Skeletal muscle satellite cell (primary cell): ENCODE data around the gene RAMP1.
A peak's percentile ranks its signal among the peaks of the same experiment; 100 is the strongest.

Experiments
- H3K27me3 ChIP-seq: 2 replicates; pipeline ENCODE4 v1.7.0; 2013; ENCODE audit warnings: low read length; ENCODE audit not compliant: control insufficient read depth, insufficient read depth
- H3K36me3 ChIP-seq: 2 replicates; pipeline ENCODE4 v1.7.0; 2013; ENCODE audit warnings: mild to moderate bottlenecking, control low read depth, low read length; ENCODE audit not compliant: insufficient read depth
- H3K4me1 ChIP-seq: 2 replicates; pipeline ENCODE4 v1.7.0; 2013; ENCODE audit warnings: low read length; ENCODE audit not compliant: control insufficient read depth, insufficient read depth
- H3K4me2 ChIP-seq: 2 replicates; pipeline ENCODE4 v1.7.0; 2013; ENCODE audit warnings: mild to moderate bottlenecking, low read length
- H3K4me3 ChIP-seq: 2 replicates; pipeline ENCODE4 v1.7.0; 2013; ENCODE audit warnings: low read length
- H3K9ac ChIP-seq: 2 replicates; pipeline ENCODE4 v1.7.0; 2013; ENCODE audit warnings: mild to moderate bottlenecking, low read depth, low read length, moderate library complexity
- H3K9me3 ChIP-seq: replicated peaks from 2 replicates; pipeline ENCODE4 v1.7.0; 2013; ENCODE audit warnings: mild to moderate bottlenecking, control low read depth, low read length

RAMP1 gene

DNA sequence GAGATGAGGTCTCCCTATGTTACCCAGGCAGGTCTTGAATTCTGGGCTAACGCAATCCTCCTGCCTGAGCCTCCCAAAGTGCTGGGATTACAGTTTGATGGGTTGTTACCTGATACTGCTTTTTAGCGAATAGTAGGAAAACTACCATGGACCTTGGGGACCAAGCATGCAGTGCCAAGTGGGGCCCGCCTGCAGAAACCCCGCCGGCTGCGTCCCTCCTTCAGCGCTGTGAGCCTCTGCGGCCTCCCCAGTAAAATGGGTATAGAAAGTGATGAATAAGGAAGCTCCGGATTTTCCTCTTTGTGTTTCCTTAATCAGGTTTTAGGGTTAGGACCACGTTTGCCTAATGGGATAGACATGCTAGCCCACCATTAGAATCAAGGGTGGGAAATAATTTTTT is 30.4 kb downstream of the RAMP1 start:
- Histone ChIP-seq H3K4me1 (peaks cover 33% of the 10 kb centered on the region), H3K9me3 (no peaks in the 10 kb centered on the region), H3K36me3 (no peaks in the 10 kb centered on the region), H3K9ac (no peak overlapping the region), H3K4me3 (no peak overlapping the region), H3K27me3 (no peaks in the 10 kb centered on the region), H3K4me2 (no peak overlapping the region)

DNA sequence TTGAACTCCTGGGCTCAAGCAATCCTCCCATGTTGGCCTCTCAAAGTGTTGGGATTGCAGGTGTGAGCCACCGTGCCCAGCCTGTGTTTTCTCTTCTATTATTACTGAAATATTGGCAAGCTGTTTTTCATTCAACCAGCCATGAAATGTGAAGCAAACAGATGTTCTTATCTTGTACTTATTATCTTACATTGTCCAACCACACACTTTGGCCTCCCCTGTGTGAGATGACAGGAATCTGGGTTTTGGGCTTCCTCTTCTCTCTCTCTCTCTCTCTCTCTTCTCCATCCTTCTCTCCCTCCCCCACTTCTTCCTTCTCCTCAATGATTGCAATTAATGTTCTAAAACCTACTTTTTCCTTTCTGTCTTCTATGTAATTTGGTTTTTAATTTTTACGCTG is 33.1 kb downstream of the RAMP1 start:
- no peak overlapping the region for H3K4me3 ChIP-seq
- no peaks in the 10 kb centered on the region for H3K27me3 ChIP-seq
- no peak overlapping the region for H3K4me2 ChIP-seq
- H3K4me1 ChIP-seq: peaks cover 38% of the 10 kb centered on the region
- H3K36me3 ChIP-seq: no peaks in the 10 kb centered on the region
- no peaks in the 10 kb centered on the region for H3K9me3 ChIP-seq
- H3K9ac ChIP-seq: no peak overlapping the region

DNA sequence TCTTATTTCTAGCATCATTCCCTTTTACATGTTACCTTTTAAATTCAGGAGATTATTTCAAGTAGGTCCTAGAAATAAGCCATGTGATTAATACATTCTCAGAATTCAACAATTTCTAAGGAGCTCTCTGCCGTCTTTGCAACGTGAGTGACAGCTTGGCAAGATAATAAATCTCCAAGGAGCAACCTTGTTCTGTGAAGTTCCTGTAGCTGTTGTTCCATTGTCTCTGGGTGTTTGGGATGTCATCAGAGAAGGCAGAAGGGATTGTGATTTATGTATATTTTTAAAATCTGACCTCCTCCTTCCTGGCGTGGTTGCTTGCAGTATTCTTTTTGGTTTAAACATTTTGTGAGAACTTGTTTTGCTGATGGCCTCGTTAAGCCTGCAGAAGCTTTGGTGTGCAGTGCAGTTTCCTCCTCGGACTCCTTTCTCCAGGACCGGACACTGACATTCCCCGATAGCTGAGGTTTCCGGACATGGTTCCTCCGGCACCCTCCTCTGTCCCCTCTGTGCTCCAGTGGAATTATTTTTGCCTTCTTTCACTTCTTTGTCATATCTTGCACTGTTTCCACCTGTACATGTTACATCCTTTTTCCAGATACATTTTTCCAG is 33.7 kb downstream of the RAMP1 start:
- Histone ChIP-seq H3K4me2 (no peak overlapping the region), H3K9me3 (no peaks in the 10 kb centered on the region), H3K4me3 (no peak overlapping the region), H3K9ac (no peak overlapping the region), H3K4me1 (peaks cover 33% of the 10 kb centered on the region), H3K36me3 (no peaks in the 10 kb centered on the region), H3K27me3 (no peaks in the 10 kb centered on the region)

DNA sequence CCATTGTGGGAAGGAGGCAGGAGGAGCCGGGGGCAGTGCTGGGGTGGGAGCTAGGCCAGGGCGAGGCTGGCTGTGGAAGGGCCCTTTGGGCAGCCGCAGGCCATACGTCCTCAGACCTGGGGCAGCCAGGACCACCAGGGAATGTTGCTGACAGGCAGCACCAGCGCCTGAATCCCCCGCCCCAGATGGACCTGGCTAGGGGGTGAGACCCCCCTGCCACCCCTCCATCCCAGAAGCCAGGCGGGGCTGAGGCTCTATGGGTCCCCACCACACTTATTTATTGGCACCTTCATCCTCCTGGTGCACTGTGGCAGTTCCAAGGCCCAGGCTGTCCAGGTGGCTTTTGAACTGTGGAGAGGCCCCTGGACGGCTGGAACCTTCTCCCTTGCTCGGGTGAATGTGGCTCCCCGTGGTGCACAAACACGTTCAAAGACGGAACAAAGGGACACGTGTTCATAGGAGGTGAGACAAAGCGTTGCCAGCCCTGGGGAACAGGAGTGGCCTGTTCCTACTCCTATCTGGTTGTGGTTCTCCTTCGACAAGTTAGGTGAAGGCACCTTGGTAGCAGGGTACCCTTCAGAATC is 35.1 kb downstream of the RAMP1 start:
- Histone ChIP-seq H3K9me3 (no peaks in the 10 kb centered on the region), H3K4me1 (peaks cover 31% of the 10 kb centered on the region), H3K4me3 (no peak overlapping the region), H3K27me3 (no peaks in the 10 kb centered on the region), H3K4me2 (no peak overlapping the region), H3K36me3 (no peaks in the 10 kb centered on the region), H3K9ac (no peak overlapping the region)

DNA sequence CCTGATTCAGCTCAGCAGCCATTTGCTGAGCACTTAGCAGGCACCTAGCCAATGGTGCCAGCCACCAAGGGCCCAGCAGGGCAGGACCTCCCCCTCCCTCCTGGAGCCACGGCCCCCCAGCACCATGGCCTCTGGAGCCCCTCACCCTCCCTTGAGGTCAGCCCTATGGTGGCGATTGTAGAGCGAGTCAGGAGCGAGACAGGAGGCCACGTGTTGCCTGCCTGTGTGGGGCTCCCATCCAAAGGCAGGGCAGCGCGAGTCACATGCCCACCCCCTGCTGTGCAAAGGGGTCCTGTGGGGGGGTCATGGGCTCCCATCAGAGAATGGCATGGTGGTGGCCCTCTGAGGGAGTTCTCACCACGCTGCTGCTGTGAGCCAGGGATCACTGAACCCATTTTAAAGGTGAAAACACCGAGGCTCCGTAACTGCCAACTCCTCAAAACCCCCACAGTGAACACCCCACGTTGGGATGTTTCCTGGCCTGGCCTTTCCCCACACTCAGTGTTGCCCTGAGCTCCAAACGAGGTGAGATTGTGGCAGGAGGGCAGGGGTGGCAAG is 35.6 kb downstream of the RAMP1 start:
- Histone ChIP-seq H3K27me3 (no peaks in the 10 kb centered on the region), H3K4me1 (peaks cover 31% of the 10 kb centered on the region), H3K9me3 (no peaks in the 10 kb centered on the region), H3K9ac (peak overlapping the region; percentile 76), H3K4me2 (no peak overlapping the region), H3K36me3 (no peaks in the 10 kb centered on the region), H3K4me3 (no peak overlapping the region)

GRCh38 chr2:237895544-237896506 is 36.4 kb downstream of the RAMP1 start:
- Histone ChIP-seq H3K9me3 (no peaks in the 10 kb centered on the region), H3K36me3 (no peaks in the 10 kb centered on the region), H3K9ac (peak overlapping the region; percentile 76), H3K4me1 (peaks cover 31% of the 10 kb centered on the region), H3K27me3 (no peaks in the 10 kb centered on the region), H3K4me2 (peak overlapping the region; percentile 41), H3K4me3 (no peak overlapping the region)

DNA sequence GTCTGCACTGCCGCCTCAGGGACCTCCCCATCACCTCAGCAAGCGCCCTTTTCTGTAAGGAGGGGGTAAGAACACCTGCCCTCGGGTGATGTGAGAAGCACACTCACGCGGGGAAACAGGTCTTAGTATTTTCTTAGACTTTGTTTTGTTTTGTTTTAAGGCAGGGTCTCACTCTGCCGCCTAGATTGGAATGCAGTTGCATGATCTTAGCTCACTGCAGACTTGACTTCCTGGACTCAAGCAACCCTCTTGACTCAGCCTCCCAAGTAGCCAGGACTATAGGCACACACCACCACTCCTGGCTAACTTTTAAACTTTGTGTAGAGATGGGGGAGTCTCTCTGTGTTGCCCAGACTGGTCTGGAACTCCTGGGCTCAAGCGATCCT is 37.1 kb downstream of the RAMP1 start:
- no peaks in the 10 kb centered on the region for H3K36me3 ChIP-seq
- peak overlapping the region; percentile 41 for H3K4me2 ChIP-seq
- H3K9me3 ChIP-seq: no peaks in the 10 kb centered on the region
- peaks cover 31% of the 10 kb centered on the region for H3K4me1 ChIP-seq
- H3K4me3 ChIP-seq: no peak overlapping the region
- peak overlapping the region; percentile 76 for H3K9ac ChIP-seq
- H3K27me3 ChIP-seq: no peaks in the 10 kb centered on the region

DNA sequence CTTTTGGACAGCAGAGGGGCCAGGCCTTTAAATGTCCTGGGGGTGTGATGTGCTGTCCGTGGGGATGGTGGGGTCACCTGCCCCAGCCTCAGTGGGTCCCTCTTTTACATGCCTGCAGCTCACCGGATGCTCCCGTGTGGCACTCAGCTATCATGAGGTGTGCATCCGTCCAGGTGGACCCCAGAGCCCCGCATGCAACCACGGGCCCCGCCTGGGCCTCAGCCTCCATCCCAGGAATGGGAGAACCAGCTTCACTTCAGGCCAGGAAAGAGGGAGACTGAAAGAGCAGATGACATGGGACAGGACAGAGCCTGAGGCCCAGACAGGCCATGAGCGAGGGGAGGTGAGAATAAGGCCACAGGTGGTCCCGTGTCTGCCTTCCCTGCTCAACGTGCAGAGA is 37.5 kb downstream of the RAMP1 start:
- Histone ChIP-seq H3K9ac (peak overlapping the region; percentile 76), H3K9me3 (no peaks in the 10 kb centered on the region), H3K4me1 (peaks cover 34% of the 10 kb centered on the region)

GRCh38 chr2:237898057-237898414 is 38.6 kb downstream of the RAMP1 start:
- Histone ChIP-seq H3K4me1 (peaks cover 34% of the 10 kb centered on the region), H3K9me3 (no peaks in the 10 kb centered on the region), H3K4me3 (no peak overlapping the region), H3K36me3 (no peaks in the 10 kb centered on the region), H3K4me2 (peak overlapping the region; percentile 32), H3K27me3 (no peaks in the 10 kb centered on the region), H3K9ac (peak overlapping the region; percentile 63)

More for the DNA sequence above, 37.5 kb downstream of the RAMP1 start:
- Histone ChIP-seq H3K4me2 (no peak overlapping the region), H3K4me3 (no peak overlapping the region), H3K36me3 (no peaks in the 10 kb centered on the region), H3K27me3 (no peaks in the 10 kb centered on the region)

DNA sequence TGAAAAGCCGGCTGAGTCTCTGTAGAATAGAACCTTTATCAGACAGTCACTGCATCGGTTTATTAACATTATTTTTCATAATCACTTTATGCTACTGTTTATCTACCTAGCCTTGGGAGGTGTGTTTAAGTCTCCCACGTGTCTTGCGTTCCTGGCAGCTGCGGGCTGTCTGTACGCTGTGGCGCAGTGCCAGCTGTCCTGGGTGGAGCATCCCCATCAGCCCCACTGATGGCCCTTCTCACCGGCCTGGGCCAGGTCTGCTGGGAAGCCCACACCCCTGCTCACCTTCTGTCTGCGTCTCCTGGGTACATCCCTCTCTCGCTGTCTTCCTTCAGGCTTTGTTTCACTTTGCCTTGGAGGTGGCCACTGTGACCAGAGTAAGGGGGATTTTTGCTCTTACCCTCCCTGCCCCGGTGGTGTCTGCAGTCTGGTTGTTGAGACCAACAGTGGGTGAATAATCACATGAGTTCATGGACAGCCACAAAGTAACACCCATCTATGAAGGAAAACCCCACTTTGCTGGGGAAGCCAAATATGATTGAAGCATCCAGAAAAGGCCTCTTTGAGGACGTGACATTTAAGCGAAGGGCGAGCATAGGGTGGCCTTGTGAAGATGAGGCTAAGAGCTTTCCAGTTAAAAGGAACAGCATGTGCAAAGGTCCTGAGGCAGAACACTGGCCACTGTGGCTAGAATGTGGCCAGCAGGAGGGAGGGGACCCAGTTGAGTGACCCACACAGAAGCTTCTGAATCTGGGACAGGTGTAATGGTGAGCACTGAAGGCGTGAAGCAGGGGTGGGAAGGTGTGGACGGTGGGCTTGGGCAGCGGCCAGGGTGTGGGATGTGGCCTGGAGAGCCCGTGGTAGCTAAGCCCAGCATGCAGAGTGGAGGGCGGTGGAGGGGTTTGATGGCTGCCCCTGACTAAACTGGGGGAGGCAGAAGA is 41.7 kb downstream of the RAMP1 start:
- Histone ChIP-seq H3K36me3 (no peaks in the 10 kb centered on the region), H3K4me1 (peaks cover 49% of the 10 kb centered on the region), H3K4me3 (no peak overlapping the region), H3K4me2 (no peak overlapping the region), H3K9ac (no peak overlapping the region), H3K27me3 (no peaks in the 10 kb centered on the region), H3K9me3 (no peaks in the 10 kb centered on the region)
